Coronary artery (tissue), 2 donors: ENCODE measurements around the gene TAS2R5.
"Not testable (repeated sequence)": the region's sequence is repeated elsewhere in the genome, so short reads cannot be mapped to it uniquely, and the experiment has no call there.

ENCODE experiments used
- DNase-seq: peaks from one replicate; pipeline ENCODE4 v3.0.0-alpha.2; 2017; ENCODE audit warnings: low spot score
- H3K27ac ChIP-seq, 2 donors: fragments of 200-600 bp; sonication (generic); one replicate each; pipeline ENCODE4 v1.5.1; 2016 to 2019
- H3K4me3 ChIP-seq: fragments of 200-600 bp; sonication (generic); 2 replicates; pipeline ENCODE4 v1.5.1; 2016; ENCODE audit warnings: mild to moderate bottlenecking, moderate library complexity
- CTCF ChIP-seq: fragments of 200-600 bp; sonication (generic); IDR thresholded peaks from one replicate; pipeline ENCODE4 v1.5.1; 2019; ENCODE audit warnings: antibody characterized with exemption

TAS2R5 gene

GRCh38 chr7:141776374-141776773 is 13.6 kb upstream of the TAS2R5 start, which contains the start of gene TAS2R4:
Gene TAS2R4, plus strand, starts transcription at chr7:141776674. Its CDS starts 1,815 bp downstream, at chr7:141778489.
- no peak for DNase-seq
- no peak for TF ChIP-seq CTCF
- Histone ChIP-seq H3K4me3 (no peak within 1 kb of the TSS), H3K27ac (no peak within 1 kb of the TSS)

GRCh38 chr7:141785706-141786552 is 4.1 kb upstream of the TAS2R5 start:
- peak; percentile 32 for TF ChIP-seq CTCF
- no peak overlapping the region for H3K27ac ChIP-seq
- no peak for DNase-seq
- H3K4me3 ChIP-seq = no peak overlapping the region

- no peak for TF ChIP-seq CTCF
- no peak for DNase-seq
- H3K4me3 ChIP-seq = no peak overlapping the region
- H3K27ac ChIP-seq = no peak overlapping the region
Observed at GRCh38 chr7:141788296-141788695, 1.7 kb upstream of the TAS2R5 start.

GRCh38 chr7:141792526-141792925 is 2.5 kb downstream of the TAS2R5 start:
- DNase-seq = no peak
- Histone ChIP-seq H3K4me3 (no peak overlapping the region), H3K27ac (no peak overlapping the region)
- no peak for TF ChIP-seq CTCF

- H3K27ac ChIP-seq = no peak overlapping the region
- no peak overlapping the region for H3K4me3 ChIP-seq
- TF ChIP-seq CTCF = no peak
- DNase-seq = no peak
Observed at GRCh38 chr7:141820067-141820466, 30.1 kb downstream of the TAS2R5 start.

- not testable (repeated sequence) for DNase-seq, H3K4me3 ChIP-seq, H3K27ac ChIP-seq
Observed at GRCh38 chr7:141822432-141822831, 32.4 kb downstream of the TAS2R5 start.

GRCh38 chr7:141837683-141838082 is 47.7 kb downstream of the TAS2R5 start:
- DNase-seq = no peak
- no peak overlapping the region for H3K4me3 ChIP-seq
- no peak for TF ChIP-seq CTCF
- no peak overlapping the region for H3K27ac ChIP-seq
